ENCODE measurements around the gene PATL2. TPM values are rescaled to one million over a fixed set of nuclear protein-coding genes. Genes with fewer than 3 reads are reported as not detected.

Gene PATL2
- total RNA-seq, 2 donors from 2014 or later: 50.8 to 52.9 TPM

GRCh38 chr15:44666210-44667038, 44.7 kb downstream of the PATL2 start:
- peak overlapping the region; percentile 99 for H3K27ac Mint-ChIP-seq
- no peaks in the 10 kb centered on the region for H3K9me3 Mint-ChIP-seq
- H3K27me3 Mint-ChIP-seq (ENCODE audit: low read depth): no peaks in the 10 kb centered on the region
- no peak for ATAC-seq (replicated peaks in 1 of 2)
- DNase-seq: peak in 1 of 2 donors; percentile 31
- H3K4me3 Mint-ChIP-seq: peak overlapping the region; percentile 92 to 96
- H3K4me1 Mint-ChIP-seq (ENCODE audit: low read depth): peaks cover 81% of the 10 kb centered on the region
- peaks cover 5% of the 10 kb centered on the region in 2 donors for H3K36me3 Mint-ChIP-seq (ENCODE audit: insufficient read depth in 2 of 2)

- H3K36me3 Mint-ChIP-seq (ENCODE audit: insufficient read depth in 2 of 2): peaks cover 10 to 16% of the 10 kb centered on the region in 2 donors
- DNase-seq: peak; percentile 97
- H3K4me3 Mint-ChIP-seq: peak within 1 kb of the TSS; percentile 96 to 100
- H3K27ac Mint-ChIP-seq: peak within 1 kb of the TSS; percentile 100
- peak; percentile 83 to 85 for ATAC-seq (replicated peaks in 1 of 2)
- peaks cover 76% of the 10 kb centered on the region for H3K4me1 Mint-ChIP-seq (ENCODE audit: low read depth)
- H3K9me3 Mint-ChIP-seq: no peaks in the 10 kb centered on the region
- no peaks in the 10 kb centered on the region for H3K27me3 Mint-ChIP-seq (ENCODE audit: low read depth)
Measured at GRCh38 chr15:44663410-44664308, 47.5 kb downstream of the PATL2 start, which contains the start of gene SPG11. Gene SPG11, minus strand, starts transcription at chr15:44663662. Its CDS starts 15 bp downstream, at chr15:44663647.

- Mint-ChIP-seq H3K9me3 (no peaks in the 10 kb centered on the region), H3K27me3 (ENCODE audit: low read depth) (no peaks in the 10 kb centered on the region), H3K36me3 (ENCODE audit: insufficient read depth in 2 of 2) (peaks cover 10 to 18% of the 10 kb centered on the region in 2 donors), H3K4me3 (peak overlapping the region; percentile 96 to 100), H3K4me1 (ENCODE audit: low read depth) (peaks cover 69% of the 10 kb centered on the region), H3K27ac (peak overlapping the region; percentile 100)
- DNase-seq (peak; percentile 85 to 90), ATAC-seq (replicated peaks in 1 of 2) (peak; percentile 62 to 70)
Measured at GRCh38 chr15:44662478-44663409, 48.4 kb downstream of the PATL2 start.

GRCh38 chr15:44661576-44661975, 49.5 kb downstream of the PATL2 start:
- H3K27ac Mint-ChIP-seq: peak overlapping the region; percentile 85
- H3K27me3 Mint-ChIP-seq (ENCODE audit: low read depth): no peaks in the 10 kb centered on the region
- H3K4me1 Mint-ChIP-seq (ENCODE audit: low read depth): peaks cover 66% of the 10 kb centered on the region
- H3K36me3 Mint-ChIP-seq (ENCODE audit: insufficient read depth in 2 of 2): peaks cover 10 to 24% of the 10 kb centered on the region in 2 donors
- H3K9me3 Mint-ChIP-seq: no peaks in the 10 kb centered on the region
- H3K4me3 Mint-ChIP-seq: peak overlapping the region; percentile 96 to 100
- DNase-seq (no peak), ATAC-seq (replicated peaks in 1 of 2) (no peak)

GRCh38 chr15:44659056-44659455, 52.1 kb downstream of the PATL2 start:
- H3K36me3 Mint-ChIP-seq (ENCODE audit: insufficient read depth in 2 of 2): peaks cover 17 to 37% of the 10 kb centered on the region in 2 donors
- peak overlapping the region; percentile 55 for H3K27ac Mint-ChIP-seq
- peak overlapping the region in 1 of 2 donors; percentile 0 for H3K4me3 Mint-ChIP-seq
- ATAC-seq (replicated peaks in 1 of 2) (no peak), DNase-seq (no peak)
- peaks cover 47% of the 10 kb centered on the region for H3K4me1 Mint-ChIP-seq (ENCODE audit: low read depth)
- H3K9me3 Mint-ChIP-seq: no peaks in the 10 kb centered on the region
- no peaks in the 10 kb centered on the region for H3K27me3 Mint-ChIP-seq (ENCODE audit: low read depth)

- H3K27ac Mint-ChIP-seq: no peak overlapping the region
- DNase-seq: no peak
- peaks cover 51% of the 10 kb centered on the region for H3K4me1 Mint-ChIP-seq (ENCODE audit: low read depth)
- H3K4me3 Mint-ChIP-seq: no peak overlapping the region
- peaks cover 14 to 35% of the 10 kb centered on the region in 2 donors for H3K36me3 Mint-ChIP-seq (ENCODE audit: insufficient read depth in 2 of 2)
- ATAC-seq (replicated peaks in 1 of 2): no peak
- no peaks in the 10 kb centered on the region for H3K27me3 Mint-ChIP-seq (ENCODE audit: low read depth)
- no peaks in the 10 kb centered on the region for H3K9me3 Mint-ChIP-seq
Measured at GRCh38 chr15:44657378-44657777, 53.7 kb downstream of the PATL2 start.

GRCh38 chr15:44656913-44657312, 54.2 kb downstream of the PATL2 start:
- Mint-ChIP-seq H3K9me3 (no peaks in the 10 kb centered on the region), H3K27ac (peak overlapping the region; percentile 33), H3K36me3 (ENCODE audit: insufficient read depth in 2 of 2) (peaks cover 14 to 37% of the 10 kb centered on the region in 2 donors), H3K4me3 (no peak overlapping the region), H3K27me3 (ENCODE audit: low read depth) (no peaks in the 10 kb centered on the region), H3K4me1 (ENCODE audit: low read depth) (peaks cover 48% of the 10 kb centered on the region)
- no peak for ATAC-seq (replicated peaks in 1 of 2)
- no peak for DNase-seq

GRCh38 chr15:44656298-44656697, 54.8 kb downstream of the PATL2 start:
- peaks cover 45% of the 10 kb centered on the region for H3K4me1 Mint-ChIP-seq (ENCODE audit: low read depth)
- H3K36me3 Mint-ChIP-seq (ENCODE audit: insufficient read depth in 2 of 2): peaks cover 16 to 40% of the 10 kb centered on the region in 2 donors
- no peak overlapping the region for H3K4me3 Mint-ChIP-seq

GRCh38 chr15:44654858-44655257, 56.3 kb downstream of the PATL2 start:
- ATAC-seq (replicated peaks in 1 of 2) (no peak), DNase-seq (no peak)
- Mint-ChIP-seq H3K36me3 (ENCODE audit: insufficient read depth in 2 of 2) (peaks cover 17 to 45% of the 10 kb centered on the region in 2 donors), H3K27me3 (ENCODE audit: low read depth) (no peaks in the 10 kb centered on the region), H3K27ac (no peak overlapping the region), H3K4me1 (ENCODE audit: low read depth) (peaks cover 33% of the 10 kb centered on the region), H3K4me3 (no peak overlapping the region), H3K9me3 (no peaks in the 10 kb centered on the region)

More at GRCh38 chr15:44656298-44656697, 54.8 kb downstream of the PATL2 start:
- Mint-ChIP-seq H3K27me3 (ENCODE audit: low read depth) (no peaks in the 10 kb centered on the region), H3K9me3 (no peaks in the 10 kb centered on the region), H3K27ac (peak overlapping the region; percentile 16)
- no peak for ATAC-seq (replicated peaks in 1 of 2)
- DNase-seq: no peak

- Mint-ChIP-seq H3K4me1 (ENCODE audit: low read depth) (peaks cover 41% of the 10 kb centered on the region), H3K4me3 (peak overlapping the region in 1 of 2 donors; percentile 62), H3K27me3 (ENCODE audit: low read depth) (no peaks in the 10 kb centered on the region), H3K27ac (peak overlapping the region; percentile 59), H3K9me3 (peaks cover 7 to 10% of the 10 kb centered on the region in 2 donors), H3K36me3 (ENCODE audit: insufficient read depth in 2 of 2) (peaks cover 30 to 57% of the 10 kb centered on the region in 2 donors)
- DNase-seq: no peak
- ATAC-seq (replicated peaks in 1 of 2): no peak
Measured at GRCh38 chr15:44647637-44648036, 63.5 kb downstream of the PATL2 start.

- peak; percentile 56 to 69 for ATAC-seq (replicated peaks in 1 of 2)
- no peak for DNase-seq
- peak overlapping the region in 1 of 2 donors; percentile 62 for H3K4me3 Mint-ChIP-seq
- H3K27ac Mint-ChIP-seq: peak overlapping the region; percentile 45
- peaks cover 30 to 57% of the 10 kb centered on the region in 2 donors for H3K36me3 Mint-ChIP-seq (ENCODE audit: insufficient read depth in 2 of 2)
- peaks cover 7 to 10% of the 10 kb centered on the region in 2 donors for H3K9me3 Mint-ChIP-seq
- peaks cover 41% of the 10 kb centered on the region for H3K4me1 Mint-ChIP-seq (ENCODE audit: low read depth)
- H3K27me3 Mint-ChIP-seq (ENCODE audit: low read depth): no peaks in the 10 kb centered on the region
Measured at GRCh38 chr15:44647036-44647435, 64.1 kb downstream of the PATL2 start.

- H3K4me1 Mint-ChIP-seq (ENCODE audit: low read depth): peaks cover 41% of the 10 kb centered on the region
- peaks cover 28 to 55% of the 10 kb centered on the region in 2 donors for H3K36me3 Mint-ChIP-seq (ENCODE audit: insufficient read depth in 2 of 2)
- no peaks in the 10 kb centered on the region for H3K27me3 Mint-ChIP-seq (ENCODE audit: low read depth)
- H3K9me3 Mint-ChIP-seq: peaks cover 7 to 10% of the 10 kb centered on the region in 2 donors
- H3K27ac Mint-ChIP-seq: no peak overlapping the region
- no peak for ATAC-seq (replicated peaks in 1 of 2)
- H3K4me3 Mint-ChIP-seq: no peak overlapping the region
- no peak for DNase-seq
Measured at GRCh38 chr15:44646460-44646859, 64.7 kb downstream of the PATL2 start.
